Measurements from ENCODE around the gene PAQR8.
A peak's percentile ranks its signal among the peaks of the same experiment; 100 is the strongest.

PAQR8 gene

GRCh38 chr6:52346503-52346902, 15.4 kb upstream of the PAQR8 start:
- DNase-seq (ENCODE audit: low read depth in 3 of 3, low spot score in 1 of 3): no peak

GRCh38 chr6:52347818-52348217, 14.1 kb upstream of the PAQR8 start:
- no peak for DNase-seq (ENCODE audit: low read depth in 3 of 3, low spot score in 1 of 3)

GRCh38 chr6:52351879-52352238, 10.1 kb upstream of the PAQR8 start:
- DNase-seq (ENCODE audit: low read depth in 3 of 3, low spot score in 1 of 3): no peak

- DNase-seq (ENCODE audit: low read depth in 3 of 3, low spot score in 1 of 3): no peak
Measured at GRCh38 chr6:52352239-52353018, 9.5 kb upstream of the PAQR8 start.

GRCh38 chr6:52356017-52356416, 5.9 kb upstream of the PAQR8 start:
- no peak for DNase-seq (ENCODE audit: low read depth in 3 of 3, low spot score in 1 of 3)

GRCh38 chr6:52359403-52359802, 2.5 kb upstream of the PAQR8 start:
- no peak for DNase-seq (ENCODE audit: low read depth in 3 of 3, low spot score in 1 of 3)

- no peak for DNase-seq (ENCODE audit: low read depth in 3 of 3, low spot score in 1 of 3)
Measured at GRCh38 chr6:52360028-52360427, 1.9 kb upstream of the PAQR8 start.

- DNase-seq (ENCODE audit: low read depth in 3 of 3, low spot score in 1 of 3): no peak
Measured at GRCh38 chr6:52360601-52361413, 1.1 kb upstream of the PAQR8 start.

GRCh38 chr6:52361414-52361944, 472 bp upstream of the PAQR8 start:
- DNase-seq (ENCODE audit: low read depth in 3 of 3, low spot score in 1 of 3): no peak

GRCh38 chr6:52362443-52363227, 684 bp downstream of the PAQR8 start:
- peak in 1 of 3 donors; percentile 6 for DNase-seq (ENCODE audit: low read depth in 3 of 3, low spot score in 1 of 3)

GRCh38 chr6:52363228-52363867, 1.4 kb downstream of the PAQR8 start:
- no peak for DNase-seq (ENCODE audit: low read depth in 3 of 3, low spot score in 1 of 3)

- DNase-seq (ENCODE audit: low read depth in 3 of 3, low spot score in 1 of 3): no peak
Measured at GRCh38 chr6:52364480-52365166, 2.7 kb downstream of the PAQR8 start.

GRCh38 chr6:52365317-52365716, 3.4 kb downstream of the PAQR8 start:
- DNase-seq (ENCODE audit: low read depth in 3 of 3, low spot score in 1 of 3): no peak

- DNase-seq (ENCODE audit: low read depth in 3 of 3, low spot score in 1 of 3): no peak
Measured at GRCh38 chr6:52365866-52366540, 4.1 kb downstream of the PAQR8 start.

GRCh38 chr6:52368002-52368401, 6.1 kb downstream of the PAQR8 start:
- no peak for DNase-seq (ENCODE audit: low read depth in 3 of 3, low spot score in 1 of 3)

GRCh38 chr6:52369234-52369633, 7.3 kb downstream of the PAQR8 start:
- no peak for DNase-seq (ENCODE audit: low read depth in 3 of 3, low spot score in 1 of 3)

- no peak for DNase-seq (ENCODE audit: low read depth in 3 of 3, low spot score in 1 of 3)
Measured at GRCh38 chr6:52371656-52372191, 9.8 kb downstream of the PAQR8 start.

- DNase-seq (ENCODE audit: low read depth in 3 of 3, low spot score in 1 of 3): no peak
Measured at GRCh38 chr6:52373151-52373690, 11.3 kb downstream of the PAQR8 start.

GRCh38 chr6:52374247-52374646, 12.3 kb downstream of the PAQR8 start:
- no peak for DNase-seq (ENCODE audit: low read depth in 3 of 3, low spot score in 1 of 3)
